Upper lobe of right lung (tissue), 1 donor: Measurements from ENCODE around the gene HMCN1. TPM values are rescaled to one million over a fixed set of nuclear protein-coding genes. Genes with fewer than 3 reads are reported as not detected.

Source experiments
- ATAC-seq: fragments of 200-7000 bp; cut with Tn5 transposase; one replicate; pipeline ENCODE4 v1.9.1; 2020; ENCODE audit warnings: mild to moderate bottlenecking, moderate library complexity
- DNase-seq: peaks from one replicate; pipeline ENCODE4 v3.0.0-alpha.2; 2020
- H3K27ac ChIP-seq: fragments of 200-600 bp; one replicate; pipeline ENCODE4 v1.8.0; 2022
- H3K27me3 ChIP-seq: fragments of 200-600 bp; one replicate; pipeline ENCODE4 v1.8.0; 2022; ENCODE audit warnings: mild to moderate bottlenecking
- H3K36me3 ChIP-seq: fragments of 200-600 bp; one replicate; pipeline ENCODE4 v1.8.0; 2022
- H3K4me1 ChIP-seq: fragments of 200-600 bp; one replicate; pipeline ENCODE4 v1.8.0; 2022
- H3K4me3 ChIP-seq: fragments of 200-600 bp; one replicate; pipeline ENCODE4 v1.8.0; 2022; ENCODE audit warnings: mild to moderate bottlenecking
- H3K9me3 ChIP-seq: fragments of 200-600 bp; one replicate; pipeline ENCODE4 v1.8.0; 2022
- intact Hi-C: fragments of 100-400 bp; cut with DNase I; formaldehyde crosslinking; loops from one replicate; pipeline ENCODE4 v1.11.0; 2022
- total RNA-seq: library from RNA; stranded (reverse); fragmentation: NEBNext Ultra II Directional; extraction: Animal tissue kit (Norgen Biotek cat#: 25700); gene quantifications from one replicate; pipeline ENCODE4 v1.2.1, GENCODE V29; 2021
- TF ChIP-seq, protein P1 (sequence below): fragments of 200-600 bp; IDR thresholded peaks from one replicate; pipeline ENCODE4 v1.8.0; 2022; ENCODE audit warnings: antibody characterized with exemption
- donor health status: DM: no; HTN: yes; CAD: no; lungs with severe emphysema.

The HMCN1 gene
- total RNA-seq, 1 donor from 2014 or later: 45.4 TPM

- Histone ChIP-seq H3K27me3 (no peaks in the 10 kb centered on the region), H3K36me3 (no peaks in the 10 kb centered on the region), H3K9me3 (no peaks in the 10 kb centered on the region), H3K4me3 (no peak overlapping the region), H3K27ac (no peak overlapping the region), H3K4me1 (peaks cover 3% of the 10 kb centered on the region)
- TF ChIP-seq, protein P1, sequence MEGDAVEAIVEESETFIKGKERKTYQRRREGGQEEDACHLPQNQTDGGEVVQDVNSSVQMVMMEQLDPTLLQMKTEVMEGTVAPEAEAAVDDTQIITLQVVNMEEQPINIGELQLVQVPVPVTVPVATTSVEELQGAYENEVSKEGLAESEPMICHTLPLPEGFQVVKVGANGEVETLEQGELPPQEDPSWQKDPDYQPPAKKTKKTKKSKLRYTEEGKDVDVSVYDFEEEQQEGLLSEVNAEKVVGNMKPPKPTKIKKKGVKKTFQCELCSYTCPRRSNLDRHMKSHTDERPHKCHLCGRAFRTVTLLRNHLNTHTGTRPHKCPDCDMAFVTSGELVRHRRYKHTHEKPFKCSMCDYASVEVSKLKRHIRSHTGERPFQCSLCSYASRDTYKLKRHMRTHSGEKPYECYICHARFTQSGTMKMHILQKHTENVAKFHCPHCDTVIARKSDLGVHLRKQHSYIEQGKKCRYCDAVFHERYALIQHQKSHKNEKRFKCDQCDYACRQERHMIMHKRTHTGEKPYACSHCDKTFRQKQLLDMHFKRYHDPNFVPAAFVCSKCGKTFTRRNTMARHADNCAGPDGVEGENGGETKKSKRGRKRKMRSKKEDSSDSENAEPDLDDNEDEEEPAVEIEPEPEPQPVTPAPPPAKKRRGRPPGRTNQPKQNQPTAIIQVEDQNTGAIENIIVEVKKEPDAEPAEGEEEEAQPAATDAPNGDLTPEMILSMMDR: no peak
- intact Hi-C loops: no loop called here
- ATAC-seq (no peak), DNase-seq (no peak)
These were observed 70.0 kb downstream of the HMCN1 start for GRCh38 chr1:185804206-185804605.

- no peak overlapping the region for H3K4me3 ChIP-seq
- peaks cover 3% of the 10 kb centered on the region for H3K4me1 ChIP-seq
- DNase-seq (no peak), ATAC-seq (no peak)
- H3K9me3 ChIP-seq: no peaks in the 10 kb centered on the region
- intact Hi-C loops: no loop called here
- TF ChIP-seq, protein P1: no peak
- no peaks in the 10 kb centered on the region for H3K27me3 ChIP-seq
- no peak overlapping the region for H3K27ac ChIP-seq
- H3K36me3 ChIP-seq: no peaks in the 10 kb centered on the region
These were observed 70.4 kb downstream of the HMCN1 start for GRCh38 chr1:185804608-185805007.

DNA sequence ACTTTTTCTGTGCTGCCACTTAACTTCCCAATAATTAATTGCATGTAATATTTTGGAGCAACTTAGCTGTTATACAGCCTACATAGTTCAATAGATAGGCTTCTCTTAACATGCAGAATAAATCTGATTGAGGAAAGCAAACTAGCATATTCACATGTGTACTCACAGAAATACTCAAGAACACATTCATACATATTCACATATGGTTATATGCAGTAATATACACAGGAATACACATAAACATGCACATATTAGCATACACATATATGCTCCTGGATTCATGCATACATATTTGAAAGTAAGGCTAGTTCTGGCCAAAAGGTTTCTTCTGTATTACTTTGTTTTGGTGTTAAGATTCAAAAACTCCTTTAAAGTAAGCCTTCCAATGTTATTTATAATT lies 73.1 kb downstream of the HMCN1 start:
- H3K27ac ChIP-seq: no peak overlapping the region
- no peaks in the 10 kb centered on the region for H3K9me3 ChIP-seq
- TF ChIP-seq, protein P1: no peak
- intact Hi-C loops: no loop called here
- ATAC-seq (no peak), DNase-seq (no peak)
- H3K36me3 ChIP-seq: no peaks in the 10 kb centered on the region
- H3K4me3 ChIP-seq: no peak overlapping the region
- H3K27me3 ChIP-seq: no peaks in the 10 kb centered on the region
- peaks cover 3% of the 10 kb centered on the region for H3K4me1 ChIP-seq

DNA sequence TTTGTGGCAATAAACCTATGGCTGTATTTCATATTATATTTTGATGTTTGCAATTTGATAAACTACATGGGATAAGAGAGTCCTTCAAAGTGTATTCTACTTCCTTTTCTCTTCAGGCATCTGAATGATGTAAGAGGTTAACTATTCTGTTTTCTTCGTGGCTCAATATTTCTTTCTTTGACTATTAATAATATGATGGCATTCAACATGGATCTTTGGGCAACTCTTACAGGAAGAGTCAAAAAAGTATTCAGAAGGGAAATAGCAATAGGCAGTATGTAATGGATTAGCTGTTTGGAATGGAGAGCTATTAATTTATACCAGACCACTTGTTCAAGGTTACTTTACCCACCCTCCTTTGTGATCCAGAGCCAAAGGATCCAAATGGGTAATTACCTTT lies 74.4 kb downstream of the HMCN1 start:
- intact Hi-C loops: no loop called here
- TF ChIP-seq, protein P1: no peak
- no peak overlapping the region for H3K4me3 ChIP-seq
- no peaks in the 10 kb centered on the region for H3K27me3 ChIP-seq
- H3K27ac ChIP-seq: no peak overlapping the region
- peaks cover 3% of the 10 kb centered on the region for H3K4me1 ChIP-seq
- DNase-seq (no peak), ATAC-seq (no peak)
- H3K9me3 ChIP-seq: no peaks in the 10 kb centered on the region
- H3K36me3 ChIP-seq: no peaks in the 10 kb centered on the region

DNA sequence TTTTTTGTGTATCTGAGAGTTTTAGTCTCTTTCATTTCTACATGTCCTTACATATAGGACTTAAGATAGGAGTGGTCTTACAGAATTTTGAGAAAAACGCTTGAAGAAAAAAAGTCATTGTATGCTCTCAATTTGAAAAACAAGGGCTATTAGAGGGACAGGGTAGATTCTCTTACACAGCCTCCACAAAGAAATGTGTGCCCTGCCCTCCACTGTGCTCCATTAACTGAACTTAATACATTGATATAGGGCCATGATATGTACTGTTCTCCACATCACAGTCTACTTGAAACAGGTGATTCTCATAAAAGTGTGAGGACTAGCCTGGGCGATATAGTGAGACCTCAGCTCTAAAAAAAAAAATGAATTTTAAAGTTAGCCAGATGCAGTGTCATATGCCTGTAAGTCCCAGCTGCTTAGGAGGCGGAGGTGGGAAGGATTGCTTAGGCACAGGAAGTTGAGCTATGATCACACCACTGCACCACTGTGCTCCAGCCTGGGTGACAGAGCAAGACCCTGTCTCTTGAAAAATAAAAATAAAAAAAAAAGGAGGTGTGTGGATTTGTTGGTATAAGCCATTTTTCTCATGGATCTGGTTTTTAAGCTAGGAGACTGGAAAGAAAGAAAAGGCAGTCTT lies 77.0 kb downstream of the HMCN1 start:
- intact Hi-C loops: no loop called here
- Histone ChIP-seq H3K27ac (no peak overlapping the region), H3K27me3 (no peaks in the 10 kb centered on the region), H3K36me3 (no peaks in the 10 kb centered on the region), H3K9me3 (no peaks in the 10 kb centered on the region), H3K4me1 (no peaks in the 10 kb centered on the region), H3K4me3 (no peak overlapping the region)
- DNase-seq (no peak), ATAC-seq (no peak)
- TF ChIP-seq, protein P1: no peak

GRCh38 chr1:185812934-185813333 lies 78.7 kb downstream of the HMCN1 start:
- H3K4me3 ChIP-seq: no peak overlapping the region
- H3K27ac ChIP-seq: no peak overlapping the region
- H3K9me3 ChIP-seq: no peaks in the 10 kb centered on the region
- intact Hi-C loops: no loop called here
- TF ChIP-seq, protein P1: no peak
- no peaks in the 10 kb centered on the region for H3K27me3 ChIP-seq
- H3K36me3 ChIP-seq: no peaks in the 10 kb centered on the region
- no peaks in the 10 kb centered on the region for H3K4me1 ChIP-seq
- ATAC-seq (no peak), DNase-seq (no peak)
